GM21576 (cell line): Measurements from ENCODE around the gene DSCAML1.

Experiments
- ATAC-seq: cut with Tn5 transposase; IDR thresholded peaks from one replicate; pipeline ENCODE4 v1.9.1; 2021; ENCODE audit warnings: mild to moderate bottlenecking, moderate library complexity; ENCODE audit not compliant: unreplicated experiment

DSCAML1 gene

DNA sequence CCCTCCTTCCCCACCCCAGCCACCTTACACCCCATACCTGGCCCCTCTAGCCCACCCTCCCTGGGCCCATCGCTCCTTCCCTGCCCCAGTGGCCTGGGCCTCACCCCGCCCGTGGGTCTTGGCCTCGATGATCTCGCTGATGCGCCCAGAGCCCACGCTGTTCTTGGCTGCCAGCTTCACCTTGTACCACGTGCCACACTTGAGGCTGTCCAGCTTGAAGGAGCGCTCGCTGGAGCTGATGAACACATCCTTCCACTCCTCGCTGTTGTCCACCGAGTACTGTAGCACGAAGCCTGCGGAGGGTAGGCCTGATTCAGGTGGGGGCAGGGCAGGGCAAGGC lies 359.3 kb downstream of the DSCAML1 start:
- no peak for ATAC-seq

GRCh38 chr11:117437041-117437790 lies 359.8 kb downstream of the DSCAML1 start:
- ATAC-seq, result no peak

GRCh38 chr11:117435326-117435725 lies 361.7 kb downstream of the DSCAML1 start:
- ATAC-seq, result no peak

DNA sequence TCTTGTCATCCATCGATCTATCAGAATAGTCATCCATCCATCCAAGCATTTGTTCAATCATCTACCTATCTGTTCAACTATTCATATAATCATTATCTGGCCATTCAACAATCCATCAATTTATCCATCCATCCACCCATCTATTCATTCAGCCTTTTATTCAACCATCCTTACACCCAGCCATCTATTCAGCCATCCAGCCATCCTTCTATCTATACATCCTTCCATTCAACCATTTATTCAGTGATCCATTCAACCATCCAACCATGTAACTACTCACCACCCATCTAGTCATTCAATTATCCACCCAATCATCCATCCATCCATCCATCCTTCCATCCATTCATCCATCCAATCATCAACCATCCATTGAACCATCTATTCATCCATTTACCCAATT lies 362.5 kb downstream of the DSCAML1 start:
- ATAC-seq, result no peak

GRCh38 chr11:117433717-117434116 lies 363.3 kb downstream of the DSCAML1 start:
- ATAC-seq, result no peak

- ATAC-seq, result no peak
These were observed 365.6 kb downstream of the DSCAML1 start for GRCh38 chr11:117431436-117431835.

DNA sequence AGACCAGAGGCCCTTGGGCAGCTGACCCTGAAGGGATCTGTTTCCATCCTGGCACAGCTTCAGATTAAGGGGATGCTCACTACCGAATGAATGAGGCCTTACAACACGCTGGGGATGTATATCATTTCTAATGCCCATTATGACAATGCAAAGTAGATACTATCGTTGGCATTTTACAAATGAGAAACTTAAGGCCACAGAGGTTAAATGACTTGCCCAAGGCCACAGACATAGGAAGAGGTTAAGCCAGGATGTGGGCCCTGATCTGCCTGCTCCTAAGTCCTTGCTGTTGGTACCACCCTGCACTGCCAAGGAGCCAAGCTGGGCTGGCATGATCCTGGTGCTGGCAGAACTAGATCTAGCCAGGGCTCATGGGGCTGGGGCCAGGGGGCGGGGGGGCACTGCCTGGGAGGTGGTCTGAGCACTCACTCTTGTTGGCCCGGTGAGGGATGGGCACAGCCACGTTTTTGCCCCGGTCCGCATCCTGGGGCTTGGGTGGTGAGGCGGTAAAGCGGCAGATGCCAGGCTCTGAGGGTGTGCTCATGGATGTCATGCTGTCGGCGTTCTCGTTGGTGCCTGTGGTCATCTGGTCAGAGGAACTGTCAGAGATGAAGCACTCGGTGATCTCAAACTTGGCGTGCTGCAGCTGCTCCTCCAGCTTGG lies 366.6 kb downstream of the DSCAML1 start:
- no peak for ATAC-seq

GRCh38 chr11:117428856-117429229 lies 368.2 kb downstream of the DSCAML1 start:
- no peak for ATAC-seq

- ATAC-seq, result no peak
These were observed 368.7 kb downstream of the DSCAML1 start for GRCh38 chr11:117428186-117428855.

DNA sequence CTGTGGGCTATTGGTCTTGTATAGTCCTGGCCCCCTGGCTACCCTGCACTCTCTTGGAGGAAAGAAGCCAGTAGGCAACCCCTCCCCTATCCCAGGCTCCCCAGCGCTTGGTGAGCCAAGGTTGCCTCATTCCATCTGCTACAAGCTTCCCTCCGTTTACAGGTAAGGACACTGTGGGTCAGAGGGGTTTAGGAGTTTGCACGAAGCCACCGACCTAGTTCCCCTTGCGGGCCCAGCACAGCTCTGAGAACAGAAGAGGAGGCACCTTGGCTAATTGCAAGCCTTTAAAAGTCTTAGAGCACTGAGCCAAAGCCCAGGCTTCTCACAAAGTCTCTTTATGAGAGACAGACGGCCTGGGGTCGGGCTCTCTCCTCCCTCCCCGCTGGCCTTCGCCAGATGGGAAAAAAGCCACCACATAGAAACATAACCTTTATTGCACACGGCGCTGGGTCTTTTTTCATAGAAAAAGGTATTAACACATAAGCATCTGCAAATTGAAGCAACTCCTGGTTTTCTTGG lies 369.6 kb downstream of the DSCAML1 start:
- ATAC-seq, result no peak

DNA sequence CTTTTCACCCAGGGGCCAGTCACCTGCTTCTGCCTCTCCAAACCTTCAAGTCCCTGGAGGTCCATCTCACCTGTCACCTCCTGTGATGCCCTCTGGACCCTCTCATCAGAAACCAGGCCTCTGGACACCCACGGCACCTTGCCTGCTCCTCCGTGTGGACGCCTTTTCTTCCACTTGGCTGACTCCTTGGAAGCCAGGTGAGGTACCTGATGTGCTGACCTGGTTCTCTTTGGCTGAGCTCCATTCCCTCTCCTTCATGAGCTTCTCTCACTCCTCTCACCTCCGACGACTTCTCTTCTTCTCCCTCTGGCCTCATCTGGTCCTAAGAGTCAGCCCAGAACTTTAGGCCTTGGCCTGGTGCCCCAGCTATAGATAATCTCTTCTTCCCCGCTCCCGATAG lies 370.1 kb downstream of the DSCAML1 start:
- no peak for ATAC-seq

- no peak for ATAC-seq
These were observed 370.7 kb downstream of the DSCAML1 start for GRCh38 chr11:117426297-117426685.

DNA sequence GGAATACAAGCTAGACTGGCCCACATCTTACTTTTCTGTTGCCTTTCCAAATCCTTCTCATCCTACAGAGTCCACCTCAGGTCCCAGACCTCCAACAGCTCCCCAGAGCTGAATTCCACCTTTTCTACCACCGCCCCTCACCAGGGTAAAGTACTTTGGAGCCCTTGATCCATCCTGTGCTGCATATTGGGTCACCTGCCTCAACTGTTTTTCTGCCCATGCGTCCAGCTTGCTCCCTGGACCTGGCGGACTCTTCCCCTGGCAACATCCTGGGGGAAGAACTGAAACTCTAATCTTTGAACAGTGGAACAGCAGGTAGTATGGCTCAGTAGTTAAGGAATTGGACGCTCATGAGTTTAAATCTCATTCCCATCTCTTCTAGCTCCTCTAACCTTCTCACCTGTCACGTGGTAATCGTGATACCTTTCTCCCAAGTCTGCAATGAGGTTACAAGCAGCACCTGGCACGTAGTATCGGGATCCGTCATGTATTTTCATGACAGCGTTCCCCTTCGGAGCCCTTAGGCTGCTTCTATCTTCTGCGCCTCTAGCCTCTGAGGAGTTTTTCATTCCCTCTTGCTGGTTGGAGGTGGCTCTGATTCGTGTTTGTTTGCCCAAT lies 371.2 kb downstream of the DSCAML1 start:
- ATAC-seq, result no peak

GRCh38 chr11:117424781-117425180 lies 372.2 kb downstream of the DSCAML1 start:
- ATAC-seq, result no peak

GRCh38 chr11:117423046-117423575 lies 373.9 kb downstream of the DSCAML1 start:
- ATAC-seq, result no peak

- no peak for ATAC-seq
These were observed 375.5 kb downstream of the DSCAML1 start for GRCh38 chr11:117421476-117421875.

DNA sequence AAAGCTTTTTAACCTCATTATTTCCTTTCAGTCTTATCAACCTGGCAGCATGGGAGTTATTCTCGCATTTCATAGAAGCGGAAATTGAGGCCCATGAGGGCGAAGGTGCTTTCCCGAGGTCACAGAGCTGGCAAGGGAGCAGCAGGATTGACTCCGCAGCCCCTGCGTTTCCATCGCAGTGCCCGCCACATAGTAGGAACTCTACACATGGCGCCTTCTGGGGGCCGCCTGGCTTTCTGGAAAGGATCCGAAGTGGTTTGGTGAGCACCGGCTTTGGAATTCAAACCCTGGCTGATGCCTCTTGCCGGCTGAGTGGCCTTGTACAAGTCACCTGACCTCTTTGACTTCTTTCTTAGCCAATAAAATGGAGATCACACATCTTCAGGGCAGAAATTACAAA lies 376.0 kb downstream of the DSCAML1 start:
- ATAC-seq, result no peak

DNA sequence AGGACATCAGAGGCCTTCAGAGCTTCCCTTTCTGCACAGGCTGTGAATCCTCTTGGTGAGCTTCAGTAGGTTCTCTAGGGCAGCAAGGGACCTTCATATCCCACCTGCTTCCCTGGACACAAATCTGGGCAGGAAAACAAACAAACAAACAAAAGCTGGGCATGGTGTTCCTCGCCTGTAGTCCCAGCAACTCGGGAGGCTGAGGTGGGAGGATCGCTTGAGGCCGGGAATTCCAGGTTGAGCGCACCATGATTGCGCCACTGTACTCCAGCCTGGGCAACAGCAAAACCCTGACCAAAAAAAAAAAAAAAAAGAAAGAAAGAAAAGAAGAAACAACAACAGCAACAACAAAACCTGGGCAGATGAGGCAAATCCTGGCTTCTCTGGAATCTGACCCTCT lies 376.4 kb downstream of the DSCAML1 start:
- no peak for ATAC-seq

DNA sequence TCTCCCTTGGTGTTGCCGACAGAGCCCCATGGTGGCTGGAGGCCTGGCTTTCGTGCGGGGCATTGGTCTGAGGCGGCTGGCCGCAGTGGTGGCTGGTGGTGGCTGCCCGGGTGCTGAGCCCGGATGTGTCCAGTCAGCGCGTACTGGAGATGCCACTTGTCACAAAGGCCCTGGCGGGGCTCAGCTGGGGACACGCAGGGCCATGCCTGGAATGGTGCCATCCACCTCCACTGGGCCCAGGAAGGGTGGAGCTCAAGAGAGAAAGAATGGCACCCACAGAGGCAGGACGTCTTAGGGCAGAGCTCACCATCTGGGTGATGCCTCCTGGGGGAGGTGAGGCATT lies 376.9 kb downstream of the DSCAML1 start:
- no peak for ATAC-seq

- ATAC-seq, result no peak
These were observed 377.4 kb downstream of the DSCAML1 start for GRCh38 chr11:117419482-117420142.
